NCI-H748 treated with DMSO at 0.1 percent for 48 hours (cell line): Measurements from ENCODE around the gene PEX5.
"Not testable (repeated sequence)": the region's sequence is repeated elsewhere in the genome, so short reads cannot be mapped to it uniquely, and the experiment has no call there.

Experiments used
- DNase-seq: peaks from one replicate; lab custom pipeline; 2025; lab: John Stamatoyannopoulos, UW

The PEX5 gene

DNA sequence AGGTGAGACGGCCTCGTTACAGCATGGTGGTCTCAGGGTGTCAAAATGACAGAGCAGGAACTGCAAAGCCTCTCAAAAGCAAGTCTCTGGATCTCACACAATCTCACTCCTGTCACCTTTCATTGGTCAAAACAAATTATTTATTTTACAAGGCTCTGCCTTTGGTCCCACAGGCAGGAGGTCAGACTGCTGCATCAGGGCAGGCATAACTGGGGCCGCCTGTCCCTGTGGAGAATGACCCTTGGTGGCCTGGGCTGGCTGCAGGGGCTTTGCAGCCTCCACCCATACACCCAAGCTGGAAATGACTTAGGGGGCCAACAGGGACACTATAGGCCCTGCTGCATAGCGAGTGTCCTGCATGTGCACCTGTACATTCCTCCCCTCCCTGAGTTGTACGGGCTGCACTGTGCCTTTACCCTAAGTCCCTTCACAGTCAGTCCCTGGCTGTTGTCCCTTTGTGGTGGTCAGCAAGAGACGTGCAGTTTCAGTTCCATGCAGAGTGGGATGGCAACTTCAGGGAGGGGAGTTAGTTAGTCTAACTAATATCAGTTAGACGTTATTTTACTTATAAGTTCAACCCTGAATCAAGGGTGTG is 28.1 kb downstream of the PEX5 start:
- no peak for DNase-seq

DNA sequence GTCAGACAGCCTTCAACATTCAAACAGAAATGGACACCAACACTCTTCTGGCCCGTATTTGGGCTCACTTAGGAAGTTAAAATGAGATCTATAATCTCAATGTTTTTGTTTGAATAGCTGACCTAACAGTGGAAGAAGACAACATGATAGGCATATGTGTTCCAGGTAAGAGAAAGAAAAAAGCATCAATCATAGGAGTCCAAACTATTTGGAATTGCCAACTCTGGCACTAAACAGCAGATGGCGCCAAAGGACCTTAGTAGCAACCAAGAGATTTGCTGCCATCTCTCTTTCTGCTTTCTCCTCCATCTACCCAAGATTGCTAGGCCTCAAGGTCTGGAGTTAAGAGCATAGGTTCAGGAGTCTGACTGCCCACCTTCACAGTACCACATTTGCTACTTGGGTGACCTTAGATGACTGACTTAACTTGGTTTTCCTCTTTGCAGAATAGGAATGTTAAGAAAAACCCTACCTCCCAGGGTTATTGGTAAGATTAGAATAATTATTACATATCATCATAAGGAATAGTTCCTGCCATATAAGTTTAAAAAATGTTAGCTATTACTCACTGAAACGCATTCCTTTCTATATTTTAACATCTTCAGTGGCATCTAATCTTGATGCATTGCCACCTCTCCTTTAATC is 30.2 kb downstream of the PEX5 start:
- peak; percentile 36 for DNase-seq

- no peak for DNase-seq
These were observed 32.0 kb downstream of the PEX5 start for GRCh38 chr12:7221486-7221885.

- DNase-seq: no peak
These were observed 40.3 kb downstream of the PEX5 start for GRCh38 chr12:7229741-7230140.

- no peak for DNase-seq
These were observed 52.0 kb downstream of the PEX5 start for GRCh38 chr12:7241404-7242005.

- no peak for DNase-seq
These were observed 53.0 kb downstream of the PEX5 start for GRCh38 chr12:7242176-7243101.

GRCh38 chr12:7251328-7251996 is 62.0 kb downstream of the PEX5 start:
- DNase-seq: not testable (repeated sequence)

- DNase-seq: no peak
These were observed 69.6 kb downstream of the PEX5 start for GRCh38 chr12:7259060-7259459.
